ENCODE data around the gene C16orf54.

GRCh38 chr16:29760567-29761279 is 14.9 kb upstream of the C16orf54 start:
- TF ChIP-seq CEBPB (IDR thresholded peaks at IDR 0.05; ENCODE audit: borderline replicate concordance in 1 of 2, low read depth in 2 of 2, low read length in 2 of 2) (no peak), NR2F1 (conservative IDR thresholded peaks at IDR 0.05) (no peak), POLR2A (IDR thresholded peaks at IDR 0.05; ENCODE audit: low read depth, low read length) (no peak), POLR2AphosphoS2 (IDR thresholded peaks at IDR 0.05; ENCODE audit: low read depth, low read length) (no peak), CTCF (IDR thresholded peaks at IDR 0.05 in 2 of 3, conservative IDR thresholded peaks at IDR 0.05 in 1 of 3; ENCODE audit: control insufficient read depth in 2 of 3, extremely low read depth in 1 of 3, insufficient read depth in 1 of 3, low read depth in 3 of 3, low read length in 3 of 3) (no peak), ZBTB11 (CRISPR knock-in tag; IDR thresholded peaks at IDR 0.05) (no peak), ZNF24 (IDR thresholded peaks at IDR 0.05) (no peak), ZNF274 (IDR thresholded peaks at IDR 0.05; ENCODE audit: insufficient read depth, insufficient read length) (no peak), GABPA (IDR thresholded peaks at IDR 0.05; ENCODE audit: low read depth) (no peak), NFXL1 (IDR thresholded peaks at IDR 0.05; ENCODE audit: borderline replicate concordance) (no peak), CBFB (IDR thresholded peaks at IDR 0.05; ENCODE audit: low read depth) (no peak), HDGF (IDR thresholded peaks at IDR 0.05) (no peak)

Measured in GM12878 (cell line).